ELR (cell line): ENCODE measurements around the gene DDX31.
"Not testable (repeated sequence)": the region's sequence is repeated elsewhere in the genome, so short reads cannot be mapped to it uniquely, and the experiment has no call there.

Experiments used
- DNase-seq: peaks from one replicate; pipeline ENCODE4 v3.0.0-alpha.2; 2015; ENCODE audit warnings: low read depth

Gene DDX31

GRCh38 chr9:132669698-132670456, at the start of gene DDX31:
TSS of gene DDX31 (minus strand) at chr9:132669983. CDS start at chr9:132669934, 49 bp downstream.
- peak; percentile 85 for DNase-seq

- not testable (repeated sequence) for DNase-seq
These were observed 48.7 kb upstream of the DDX31 start for GRCh38 chr9:132718381-132718928.

- DNase-seq = no peak
These were observed 47.7 kb upstream of the DDX31 start for GRCh38 chr9:132717326-132717945.

- no peak for DNase-seq
These were observed 46.2 kb upstream of the DDX31 start for GRCh38 chr9:132716007-132716406.

GRCh38 chr9:132712753-132713152, 43.0 kb upstream of the DDX31 start:
- no peak for DNase-seq

DNA sequence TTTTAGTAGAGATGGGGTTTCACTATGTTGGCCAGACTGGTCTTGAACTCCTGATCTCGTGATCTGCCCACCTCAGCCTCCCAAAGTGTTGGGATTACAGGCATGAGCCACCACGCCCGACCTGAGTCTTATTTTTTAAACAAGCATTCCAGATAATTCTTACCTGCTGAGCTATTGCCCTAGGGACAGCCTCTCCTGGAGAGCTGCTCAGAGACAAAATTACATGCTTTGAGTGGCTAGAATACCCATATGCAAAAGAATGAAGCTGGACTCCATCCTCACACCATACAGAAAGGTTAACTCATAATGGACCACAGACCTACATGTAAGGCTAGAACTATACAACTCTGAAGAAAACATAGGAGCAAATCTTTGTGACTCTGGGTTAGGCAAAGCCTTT, 42.1 kb upstream of the DDX31 start:
- DNase-seq = no peak

- not testable (repeated sequence) for DNase-seq
These were observed 41.4 kb upstream of the DDX31 start for GRCh38 chr9:132711152-132711551.

DNA sequence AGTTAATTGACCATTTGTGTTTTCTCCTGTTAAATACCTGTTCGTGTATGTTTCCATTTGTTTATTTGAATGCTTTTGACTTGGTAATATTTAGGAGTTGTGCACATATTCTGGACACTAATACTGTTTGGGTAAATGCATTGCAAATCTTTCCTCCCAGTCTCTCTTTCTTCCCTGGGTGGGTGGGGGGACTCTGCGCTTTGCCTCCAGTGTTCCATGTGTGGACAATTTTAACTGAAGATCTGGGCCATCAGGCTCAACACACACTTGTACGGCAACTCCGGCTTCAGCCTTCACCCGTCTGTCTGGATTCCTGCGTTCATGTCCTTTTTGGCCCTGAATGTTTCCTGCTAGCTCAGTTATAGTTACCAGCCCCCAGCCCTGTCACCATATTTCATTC, 40.5 kb upstream of the DDX31 start:
- DNase-seq = no peak

GRCh38 chr9:132708769-132709430, 39.1 kb upstream of the DDX31 start:
- DNase-seq = no peak

DNA sequence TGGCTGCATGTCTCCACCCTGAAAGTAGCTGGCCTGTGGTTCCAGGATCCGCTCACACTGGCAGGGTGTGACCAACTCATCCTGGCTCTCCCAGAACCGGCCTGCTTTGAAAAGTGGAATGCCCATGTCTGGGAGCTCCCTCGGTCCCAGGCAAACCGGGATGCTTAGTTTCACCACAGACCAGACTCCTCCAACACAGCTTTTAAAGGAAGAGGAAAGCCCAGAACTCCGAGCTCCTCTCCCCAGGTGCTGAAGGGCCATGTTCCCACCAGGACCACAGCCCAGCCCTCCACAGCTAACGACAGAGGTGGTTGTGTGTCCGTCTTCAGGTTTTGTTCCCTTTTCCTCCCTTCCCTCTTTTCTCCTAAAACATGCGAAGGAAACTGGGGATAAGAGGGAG, 38.5 kb upstream of the DDX31 start:
- no peak for DNase-seq

DNA sequence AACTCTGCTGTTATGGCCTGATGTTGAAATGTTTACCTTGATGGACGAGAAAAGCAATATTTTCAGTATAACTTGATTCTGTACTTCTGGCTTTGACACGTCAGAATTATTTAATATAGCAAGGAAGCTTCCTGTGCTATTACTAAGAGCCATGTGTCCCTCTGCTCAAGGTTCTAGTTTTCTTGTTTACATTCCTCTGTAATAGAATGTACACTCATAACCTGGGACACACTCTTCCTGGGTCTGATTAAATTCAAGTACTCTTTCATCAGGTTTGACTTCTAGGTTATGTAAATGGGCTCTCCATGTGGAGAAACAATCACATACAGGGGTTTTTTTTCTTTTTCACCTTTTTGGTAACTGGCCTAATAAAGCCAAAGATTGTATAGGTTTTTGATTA, 33.6 kb upstream of the DDX31 start:
- peak; percentile 74 for DNase-seq

- DNase-seq = no peak
These were observed 32.5 kb upstream of the DDX31 start for GRCh38 chr9:132702254-132702653.

- DNase-seq = no peak
These were observed 30.2 kb upstream of the DDX31 start for GRCh38 chr9:132699956-132700355.

- DNase-seq = no peak
These were observed 29.2 kb upstream of the DDX31 start for GRCh38 chr9:132698989-132699388.

GRCh38 chr9:132697230-132697629, 27.4 kb upstream of the DDX31 start:
- no peak for DNase-seq

GRCh38 chr9:132694144-132694543, 24.4 kb upstream of the DDX31 start:
- DNase-seq = peak; percentile 60

DNA sequence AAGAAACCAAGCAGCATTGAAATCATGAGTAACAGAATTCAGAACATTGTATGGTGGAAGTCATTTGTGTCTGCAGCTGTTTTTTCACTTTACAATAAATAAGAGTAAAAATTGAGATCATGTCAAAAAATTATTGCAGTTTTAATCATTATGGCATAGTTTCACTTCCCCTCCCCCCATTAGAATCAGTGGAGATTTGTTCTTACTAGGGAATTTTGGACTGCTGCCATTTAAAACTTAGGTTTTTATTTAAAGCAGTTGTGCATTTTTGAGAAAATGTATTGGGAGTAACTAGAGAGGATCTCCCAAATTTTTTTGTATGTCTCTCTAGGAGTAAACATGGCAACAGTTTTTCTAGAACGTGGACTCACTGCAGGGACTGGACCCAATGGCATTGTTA, 20.9 kb upstream of the DDX31 start:
- no peak for DNase-seq

DNA sequence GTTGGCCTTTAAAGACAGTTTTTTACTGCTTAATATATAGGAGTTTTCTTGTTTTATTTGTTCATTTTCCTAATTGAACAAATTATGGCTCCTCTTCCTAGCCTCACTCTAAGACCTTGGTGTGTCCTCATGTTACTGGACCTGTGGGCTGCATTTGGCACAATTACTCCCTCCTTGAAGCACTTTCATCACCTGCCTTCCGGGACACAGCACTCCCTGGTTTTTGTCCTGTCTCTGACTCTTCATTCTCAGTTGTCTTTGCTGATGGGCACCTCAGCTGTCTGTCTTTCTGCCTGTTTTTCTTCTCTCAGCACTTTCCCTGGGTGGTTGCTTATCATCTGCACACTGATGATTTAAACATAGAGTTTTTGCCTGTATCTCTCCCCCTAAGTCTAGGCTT, 14.1 kb upstream of the DDX31 start:
- no peak for DNase-seq

DNA sequence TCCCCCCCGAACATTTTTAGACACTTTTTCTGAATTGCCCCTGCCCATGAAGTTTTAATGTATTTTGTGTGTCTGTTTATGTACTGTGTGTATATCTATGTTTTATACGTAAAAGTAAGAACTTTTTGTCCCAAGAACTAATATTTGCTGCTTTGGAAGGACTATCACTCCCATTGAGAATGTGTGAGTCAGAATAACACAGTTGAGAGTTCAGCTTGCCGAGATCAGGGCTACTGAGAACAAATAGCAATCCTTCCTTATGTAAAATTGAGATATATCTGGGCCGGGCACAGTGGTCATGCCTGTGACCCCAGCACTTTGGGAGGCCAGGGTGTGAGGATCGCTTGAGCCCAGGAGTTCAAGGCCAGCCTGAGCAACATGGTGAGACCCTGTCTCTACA, 11.8 kb upstream of the DDX31 start:
- DNase-seq = no peak

GRCh38 chr9:132679946-132680625, 10.3 kb upstream of the DDX31 start:
- no peak for DNase-seq

DNA sequence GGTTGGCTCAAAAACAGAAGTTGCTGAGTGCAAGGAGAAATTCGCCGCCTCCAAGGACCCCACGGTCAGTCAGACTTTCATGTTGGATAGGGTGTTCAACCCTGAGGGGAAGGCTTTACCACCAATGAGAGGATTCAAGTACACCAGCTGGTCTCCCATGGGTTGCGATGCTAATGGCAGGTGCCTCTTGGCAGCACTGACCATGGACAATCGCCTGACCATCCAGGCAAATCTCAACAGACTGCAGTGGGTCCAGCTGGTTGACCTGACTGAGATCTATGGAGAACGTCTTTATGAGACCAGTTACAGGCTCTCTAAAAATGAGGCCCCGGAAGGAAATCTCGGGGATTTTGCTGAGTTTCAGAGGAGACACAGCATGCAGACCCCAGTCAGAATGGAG, 8.2 kb upstream of the DDX31 start:
- no peak for DNase-seq

- DNase-seq = no peak
These were observed 4.7 kb upstream of the DDX31 start for GRCh38 chr9:132674485-132674884.
